GM20000 (cell line): ENCODE measurements around the gene LGALSL.

Experiments used
- DNase-seq: peaks from one replicate; pipeline ENCODE4 v3.0.0; 2012; ENCODE audit warnings: low spot score
- CTCF ChIP-seq: IDR thresholded peaks from 2 replicates; pipeline ENCODE4 v1.5.1; 2012; ENCODE audit warnings: mild to moderate bottlenecking, control low read depth; ENCODE audit errors: extremely low read depth, missing control alignments

The LGALSL gene

GRCh38 chr2:64424416-64424987 is 29.5 kb upstream of the LGALSL start:
- no peak for TF ChIP-seq CTCF
- no peak for DNase-seq

- no peak for TF ChIP-seq CTCF
- DNase-seq: no peak
Measured at GRCh38 chr2:64426183-64426952, 27.6 kb upstream of the LGALSL start.

- no peak for DNase-seq
- no peak for TF ChIP-seq CTCF
Measured at GRCh38 chr2:64434039-64434657, 19.8 kb upstream of the LGALSL start.

- no peak for DNase-seq
- no peak for TF ChIP-seq CTCF
Measured at GRCh38 chr2:64437883-64438282, 16.1 kb upstream of the LGALSL start.

GRCh38 chr2:64439194-64439593 is 14.8 kb upstream of the LGALSL start:
- DNase-seq: no peak
- no peak for TF ChIP-seq CTCF

- no peak for TF ChIP-seq CTCF
- no peak for DNase-seq
Measured at GRCh38 chr2:64440843-64441242, 13.1 kb upstream of the LGALSL start.

GRCh38 chr2:64442277-64442676 is 11.7 kb upstream of the LGALSL start:
- DNase-seq: no peak
- no peak for TF ChIP-seq CTCF
